HepG2 (cell line): ENCODE data around the gene DOCK1.

Experiments used
- EP300 ChIP-seq, 3 experiments: sonication (generic) in 1 of 3; formaldehyde crosslinking in 1 of 3; IDR thresholded peaks; 2 replicates each; pipeline versions ENCODE4 v1.5.1 to v1.6.1; 2011 to 2020; ENCODE audit warnings: low read depth in 2 of 3, low read length in 2 of 3, borderline replicate concordance in 1 of 3, improper control_type of control experiment in 1 of 3, mild to moderate bottlenecking in 1 of 3, missing genetic modification reagents in 1 of 3, moderate library complexity in 1 of 3
- FOXA1 ChIP-seq, 2 experiments: fragments of 450-650 bp in 1 of 2; sonication (generic) in 1 of 2; formaldehyde crosslinking in 1 of 2; IDR thresholded peaks; 2 replicates each; pipeline versions ENCODE4 v1.4.0 to v1.6.1; 2016 to 2020; ENCODE audit warnings: missing genetic modification reagents in 1 of 2
- GABPA ChIP-seq, 2 experiments: IDR thresholded peaks; 2 replicates each; pipeline ENCODE4 v1.6.1; 2011 to 2016; ENCODE audit warnings: low read depth in 2 of 2, low read length in 1 of 2, missing biosample characterization in 1 of 2, missing genetic modification characterization in 1 of 2
- GABPB1 ChIP-seq: IDR thresholded peaks from 2 replicates; pipeline ENCODE4 v1.6.1; 2016; ENCODE audit warnings: mild to moderate bottlenecking, missing genetic modification reagents, moderate library complexity, missing compliant biosample characterization
- HDAC1 ChIP-seq: sonication (generic); formaldehyde crosslinking; IDR thresholded peaks from 2 replicates; pipeline ENCODE4 v1.5.1; 2020; ENCODE audit warnings: mild to moderate bottlenecking, missing genetic modification reagents
- JUN ChIP-seq: sonication (generic); formaldehyde crosslinking; IDR thresholded peaks from 2 replicates; pipeline ENCODE4 v1.4.0; 2020; ENCODE audit warnings: mild to moderate bottlenecking, missing genetic modification reagents
- PRPF4 ChIP-seq: fragments of 200-400 bp; formaldehyde crosslinking; IDR thresholded peaks from 2 replicates; pipeline ENCODE4 v1.6.1; 2016; ENCODE audit warnings: low read length, low read depth; ENCODE audit not compliant: poor library complexity, severe bottlenecking
- SUZ12 ChIP-seq: fragments of 150-350 bp; IDR thresholded peaks from 2 replicates; pipeline ENCODE4 v1.6.1; 2014; ENCODE audit warnings: low read depth, low read length
- TARDBP ChIP-seq: sonication (generic); formaldehyde crosslinking; IDR thresholded peaks from 2 replicates; pipeline ENCODE4 v1.8.0; 2022; ENCODE audit warnings: mild to moderate bottlenecking, missing genetic modification reagents
- YY1 ChIP-seq: IDR thresholded peaks from 2 replicates; pipeline ENCODE4 v1.6.1; 2011; ENCODE audit warnings: low read length, low read depth, moderate library complexity, mild to moderate bottlenecking; ENCODE audit not compliant: insufficient read depth, insufficient replicate concordance
- TF ChIP-seq, protein P1 (sequence below): IDR thresholded peaks from 2 replicates; pipeline ENCODE4 v1.6.1; 2012; ENCODE audit warnings: inconsistent platforms

DNA sequence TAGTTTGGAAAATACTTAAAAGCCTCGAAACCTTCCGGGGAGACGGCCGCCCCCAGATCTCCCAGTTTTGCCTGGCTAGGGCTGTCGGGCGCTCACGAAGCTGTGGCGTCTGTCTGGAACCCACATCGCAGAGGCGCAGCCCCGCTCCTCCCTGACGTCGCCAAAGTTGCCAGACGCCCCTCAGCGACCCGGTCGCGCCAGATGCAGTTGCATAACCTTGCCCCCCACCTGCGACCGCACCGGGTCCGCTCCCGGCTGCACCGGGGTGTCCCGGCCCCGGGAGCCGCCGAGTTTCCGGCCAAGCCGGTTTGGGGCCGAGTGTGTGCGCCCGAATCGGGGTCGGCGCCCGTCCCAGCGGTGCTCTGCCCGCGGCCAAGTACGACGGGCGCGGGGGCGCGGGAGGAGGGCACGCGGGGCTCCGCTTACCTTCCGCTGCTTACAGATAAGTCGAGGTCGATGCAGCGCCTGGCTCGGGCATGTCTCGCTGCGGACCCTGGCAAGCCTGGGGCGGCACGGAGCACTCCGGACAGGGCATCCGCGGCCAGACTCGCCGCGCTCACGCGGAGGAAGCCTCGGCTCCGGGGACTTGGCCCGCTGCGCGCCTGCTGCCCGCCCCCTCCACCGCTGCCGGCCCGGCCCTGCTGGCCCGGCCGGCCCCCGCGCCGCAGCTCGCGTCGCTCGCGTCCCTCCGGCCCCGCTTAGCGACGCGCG lies 290.5 kb downstream of the DOCK1 start:
- no peak for TF ChIP-seq SUZ12
- no peak for TF ChIP-seq FOXA1 (IDR thresholded peaks at IDR 0.05)
- TF ChIP-seq FOXA1 (CRISPR knock-in tag; IDR thresholded peaks at IDR 0.05): no peak
- TF ChIP-seq EP300 (IDR thresholded peaks at IDR 0.05; ENCODE audit: low read depth in 2 of 2, low read length in 2 of 2): no peak
- no peak for TF ChIP-seq EP300 (CRISPR knock-in tag; IDR thresholded peaks at IDR 0.05; ENCODE audit: borderline replicate concordance)
- TF ChIP-seq TARDBP (CRISPR knock-in tag): no peak
- TF ChIP-seq JUN: no peak
- no peak for TF ChIP-seq YY1
- no peak for TF ChIP-seq GABPB1 (CRISPR knock-in tag)
- no peak for TF ChIP-seq GABPA (IDR thresholded peaks at IDR 0.05; ENCODE audit: low read depth, low read length)
- TF ChIP-seq GABPA (CRISPR knock-in tag; IDR thresholded peaks at IDR 0.05; ENCODE audit: low read depth): no peak
- no peak for TF ChIP-seq HDAC1 (CRISPR knock-in tag)
- no peak for TF ChIP-seq PRPF4
- TF ChIP-seq, protein P1, sequence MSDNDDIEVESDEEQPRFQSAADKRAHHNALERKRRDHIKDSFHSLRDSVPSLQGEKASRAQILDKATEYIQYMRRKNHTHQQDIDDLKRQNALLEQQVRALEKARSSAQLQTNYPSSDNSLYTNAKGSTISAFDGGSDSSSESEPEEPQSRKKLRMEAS: no peak
